ENCODE measurements around the gene HIPK4.

HIPK4 gene

GRCh38 chr19:40420766-40421765, 31.1 kb upstream of the HIPK4 start:
- DNase-seq (ENCODE audit: low read depth) = peak; percentile 89
- TF ChIP-seq CTCF (conservative IDR thresholded peaks at IDR 0.05; ENCODE audit: low read depth, low read length) = peak; percentile 94
- peak overlapping the region; percentile 74 for H3K4me3 ChIP-seq (ENCODE audit: low read depth, low read length)

GRCh38 chr19:40420451-40420765, 30.4 kb upstream of the HIPK4 start:
- peak overlapping the region; percentile 74 for H3K4me3 ChIP-seq (ENCODE audit: low read depth, low read length)
- no peak for TF ChIP-seq CTCF (conservative IDR thresholded peaks at IDR 0.05; ENCODE audit: low read depth, low read length)
- no peak for DNase-seq (ENCODE audit: low read depth)

DNA sequence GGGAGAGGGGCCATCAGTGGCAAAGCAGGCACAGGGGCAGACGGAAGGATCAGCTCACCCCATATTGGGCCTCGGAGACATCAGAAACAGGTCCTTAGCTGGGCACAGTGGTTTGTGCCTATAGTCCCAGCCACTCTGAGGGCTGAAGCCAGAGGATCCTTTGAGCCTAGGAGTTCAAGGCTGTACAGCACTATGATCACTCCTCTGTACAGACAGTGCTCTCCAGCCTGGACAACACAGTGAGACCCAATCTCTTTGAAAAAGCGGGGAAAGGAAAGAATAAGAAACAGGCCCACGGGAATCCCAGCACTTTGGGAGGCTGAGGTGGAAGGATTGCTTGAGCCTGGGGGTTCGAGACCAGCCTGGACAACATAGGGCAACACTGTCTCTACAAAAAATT, 29.8 kb upstream of the HIPK4 start:
- TF ChIP-seq CTCF (conservative IDR thresholded peaks at IDR 0.05; ENCODE audit: low read depth, low read length) = no peak
- H3K4me3 ChIP-seq (ENCODE audit: low read depth, low read length) = no peak overlapping the region
- no peak for DNase-seq (ENCODE audit: low read depth)

DNA sequence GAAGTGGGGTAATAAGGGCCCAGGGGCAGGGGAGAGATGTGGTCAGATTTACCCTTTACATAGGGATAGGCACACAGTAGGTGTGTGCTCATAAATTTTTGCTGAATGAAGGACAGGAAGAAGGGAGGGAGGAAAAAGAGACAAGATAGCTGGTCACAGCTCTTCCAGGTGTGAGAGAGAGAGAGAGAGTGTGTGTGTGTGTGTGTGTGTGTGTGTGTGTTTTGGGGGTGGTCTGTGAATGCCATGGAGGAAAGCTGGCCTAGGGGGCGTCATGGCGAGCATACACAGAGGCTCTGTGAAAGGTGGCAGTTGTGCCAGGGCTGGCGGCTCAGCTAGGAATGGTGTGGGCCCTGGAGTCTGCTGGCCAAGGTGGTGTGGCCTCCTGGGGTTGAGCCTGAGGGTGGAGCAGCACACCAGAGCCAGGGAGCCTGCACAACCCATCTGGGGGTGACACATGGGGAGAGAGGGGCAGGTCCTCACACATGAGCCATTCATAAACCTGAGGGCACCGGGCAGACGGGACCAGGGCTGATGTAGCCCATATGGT, 29.2 kb upstream of the HIPK4 start:
- H3K4me3 ChIP-seq (ENCODE audit: low read depth, low read length) = no peak overlapping the region
- no peak for DNase-seq (ENCODE audit: low read depth)
- TF ChIP-seq CTCF (conservative IDR thresholded peaks at IDR 0.05; ENCODE audit: low read depth, low read length) = no peak

DNA sequence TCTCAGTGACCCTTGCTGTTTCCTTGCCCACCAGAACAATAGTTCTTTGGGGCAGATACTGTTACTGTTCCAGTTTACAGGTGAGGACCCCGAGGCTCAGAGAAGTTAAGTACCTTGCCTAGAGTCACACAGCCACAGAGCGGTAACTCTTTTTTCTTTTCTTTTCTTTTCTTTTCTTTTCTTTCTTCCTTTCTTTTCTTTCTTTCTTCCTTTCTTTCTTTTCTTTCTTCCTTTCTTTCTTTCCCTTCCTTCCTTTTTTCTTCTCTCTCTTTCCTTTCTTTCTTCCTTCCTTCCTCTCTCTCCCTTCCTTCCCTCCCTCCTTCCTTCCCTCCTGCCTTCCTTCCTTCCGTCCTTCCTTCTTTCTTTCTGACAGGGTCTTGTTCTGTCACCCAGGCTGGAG, 28.1 kb upstream of the HIPK4 start:
- DNase-seq (ENCODE audit: low read depth) = no peak
- no peak for TF ChIP-seq CTCF (conservative IDR thresholded peaks at IDR 0.05; ENCODE audit: low read depth, low read length)
- no peak overlapping the region for H3K4me3 ChIP-seq (ENCODE audit: low read depth, low read length)

GRCh38 chr19:40417643-40417981, 27.6 kb upstream of the HIPK4 start:
- no peak overlapping the region for H3K4me3 ChIP-seq (ENCODE audit: low read depth, low read length)
- DNase-seq (ENCODE audit: low read depth) = no peak
- TF ChIP-seq CTCF (conservative IDR thresholded peaks at IDR 0.05; ENCODE audit: low read depth, low read length) = no peak

Measured in choroid plexus epithelial cell (primary cell).